AG09309 (cell line): ENCODE data around the gene SMG9.

Experiments
- DNase-seq: peaks from one replicate; pipeline ENCODE4 v3.0.0-alpha.2; 2010; ENCODE audit warnings: low read depth
- H3K4me3 ChIP-seq: 2 replicates; pipeline ENCODE4 v1.5.1; 2011; ENCODE audit warnings: mild to moderate bottlenecking, low read depth, low read length, moderate library complexity; ENCODE audit not compliant: control insufficient read depth
- TF ChIP-seq, protein P1 (sequence below): IDR thresholded peaks from 2 replicates; pipeline ENCODE4 v1.5.1; 2011; ENCODE audit warnings: mild to moderate bottlenecking, low read depth, low read length, inconsistent platforms; ENCODE audit not compliant: insufficient read depth, control insufficient read depth; ENCODE audit errors: missing control alignments

SMG9 gene, protein sequence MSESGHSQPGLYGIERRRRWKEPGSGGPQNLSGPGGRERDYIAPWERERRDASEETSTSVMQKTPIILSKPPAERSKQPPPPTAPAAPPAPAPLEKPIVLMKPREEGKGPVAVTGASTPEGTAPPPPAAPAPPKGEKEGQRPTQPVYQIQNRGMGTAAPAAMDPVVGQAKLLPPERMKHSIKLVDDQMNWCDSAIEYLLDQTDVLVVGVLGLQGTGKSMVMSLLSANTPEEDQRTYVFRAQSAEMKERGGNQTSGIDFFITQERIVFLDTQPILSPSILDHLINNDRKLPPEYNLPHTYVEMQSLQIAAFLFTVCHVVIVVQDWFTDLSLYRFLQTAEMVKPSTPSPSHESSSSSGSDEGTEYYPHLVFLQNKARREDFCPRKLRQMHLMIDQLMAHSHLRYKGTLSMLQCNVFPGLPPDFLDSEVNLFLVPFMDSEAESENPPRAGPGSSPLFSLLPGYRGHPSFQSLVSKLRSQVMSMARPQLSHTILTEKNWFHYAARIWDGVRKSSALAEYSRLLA

DNA sequence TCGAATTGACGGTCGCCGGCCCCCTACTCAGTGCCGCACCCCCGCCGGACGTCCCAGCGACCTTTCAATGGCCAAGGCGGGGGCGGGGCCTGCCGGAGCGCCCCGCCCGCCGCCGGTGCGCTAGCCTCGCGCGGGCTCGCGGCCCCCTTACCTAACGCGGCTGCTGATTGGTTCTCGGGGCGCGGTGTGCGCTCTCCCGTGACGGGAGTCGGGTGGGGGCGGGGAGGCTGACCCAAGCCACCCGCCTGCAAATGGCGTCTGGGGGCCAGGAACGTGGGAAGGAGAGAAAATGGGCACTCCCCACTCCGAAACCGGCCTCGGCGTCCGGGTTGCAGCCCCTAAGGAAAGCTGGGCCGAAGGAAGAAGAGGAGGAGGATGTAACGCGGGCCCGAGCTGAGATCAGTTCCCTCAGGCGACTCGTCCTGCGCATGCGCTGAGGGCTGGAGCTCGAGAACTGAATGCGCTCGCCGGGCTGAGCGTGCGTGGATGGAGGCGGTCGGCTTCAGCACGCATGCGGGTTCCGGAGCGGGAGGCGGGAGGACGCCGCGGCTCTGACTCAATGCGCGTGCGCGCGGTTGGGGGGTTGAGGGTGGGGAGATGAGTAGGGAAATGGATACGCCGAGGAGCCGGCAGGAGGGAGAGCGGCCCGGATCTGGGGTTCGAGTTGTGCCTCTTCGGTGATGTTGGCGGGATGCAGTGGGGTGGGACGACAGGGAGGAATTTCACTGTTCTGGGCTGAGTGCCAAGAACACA is at the start of gene SMG9:
SMG9 (minus strand) TSS at position 460 of the 753 bp plus-strand sequence. CDS start 4,221 bp downstream, outside the sequence.
- TF ChIP-seq, protein P1, sequence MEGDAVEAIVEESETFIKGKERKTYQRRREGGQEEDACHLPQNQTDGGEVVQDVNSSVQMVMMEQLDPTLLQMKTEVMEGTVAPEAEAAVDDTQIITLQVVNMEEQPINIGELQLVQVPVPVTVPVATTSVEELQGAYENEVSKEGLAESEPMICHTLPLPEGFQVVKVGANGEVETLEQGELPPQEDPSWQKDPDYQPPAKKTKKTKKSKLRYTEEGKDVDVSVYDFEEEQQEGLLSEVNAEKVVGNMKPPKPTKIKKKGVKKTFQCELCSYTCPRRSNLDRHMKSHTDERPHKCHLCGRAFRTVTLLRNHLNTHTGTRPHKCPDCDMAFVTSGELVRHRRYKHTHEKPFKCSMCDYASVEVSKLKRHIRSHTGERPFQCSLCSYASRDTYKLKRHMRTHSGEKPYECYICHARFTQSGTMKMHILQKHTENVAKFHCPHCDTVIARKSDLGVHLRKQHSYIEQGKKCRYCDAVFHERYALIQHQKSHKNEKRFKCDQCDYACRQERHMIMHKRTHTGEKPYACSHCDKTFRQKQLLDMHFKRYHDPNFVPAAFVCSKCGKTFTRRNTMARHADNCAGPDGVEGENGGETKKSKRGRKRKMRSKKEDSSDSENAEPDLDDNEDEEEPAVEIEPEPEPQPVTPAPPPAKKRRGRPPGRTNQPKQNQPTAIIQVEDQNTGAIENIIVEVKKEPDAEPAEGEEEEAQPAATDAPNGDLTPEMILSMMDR, result no peak

DNA sequence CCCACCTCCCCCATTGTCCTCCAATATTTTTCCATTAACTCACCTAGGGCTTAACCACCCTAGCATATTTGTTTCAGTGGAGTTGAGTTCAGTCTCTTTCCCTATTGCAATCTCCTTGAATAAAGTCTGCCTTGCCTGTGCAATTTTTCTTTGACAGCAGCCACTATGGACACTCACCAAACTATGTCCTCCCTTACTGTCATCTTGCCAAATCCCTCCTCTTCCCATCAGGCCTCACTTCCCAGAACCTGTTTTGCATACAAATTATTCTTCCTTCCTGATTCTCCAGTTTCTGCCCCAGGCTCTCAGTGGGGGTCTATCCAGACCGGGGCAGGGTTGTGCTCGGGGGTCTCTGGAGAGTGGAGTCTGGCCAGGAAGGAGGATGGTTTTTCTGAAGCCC is 49.7 kb upstream of the SMG9 start:
- no peak overlapping the region for H3K4me3 ChIP-seq
- DNase-seq, result no peak
- TF ChIP-seq, protein P1, result no peak

More for the DNA sequence above, at the start of gene SMG9:
- DNase-seq, result peak; percentile 80
- H3K4me3 ChIP-seq, result peak within 1 kb of the TSS; percentile 83

DNA sequence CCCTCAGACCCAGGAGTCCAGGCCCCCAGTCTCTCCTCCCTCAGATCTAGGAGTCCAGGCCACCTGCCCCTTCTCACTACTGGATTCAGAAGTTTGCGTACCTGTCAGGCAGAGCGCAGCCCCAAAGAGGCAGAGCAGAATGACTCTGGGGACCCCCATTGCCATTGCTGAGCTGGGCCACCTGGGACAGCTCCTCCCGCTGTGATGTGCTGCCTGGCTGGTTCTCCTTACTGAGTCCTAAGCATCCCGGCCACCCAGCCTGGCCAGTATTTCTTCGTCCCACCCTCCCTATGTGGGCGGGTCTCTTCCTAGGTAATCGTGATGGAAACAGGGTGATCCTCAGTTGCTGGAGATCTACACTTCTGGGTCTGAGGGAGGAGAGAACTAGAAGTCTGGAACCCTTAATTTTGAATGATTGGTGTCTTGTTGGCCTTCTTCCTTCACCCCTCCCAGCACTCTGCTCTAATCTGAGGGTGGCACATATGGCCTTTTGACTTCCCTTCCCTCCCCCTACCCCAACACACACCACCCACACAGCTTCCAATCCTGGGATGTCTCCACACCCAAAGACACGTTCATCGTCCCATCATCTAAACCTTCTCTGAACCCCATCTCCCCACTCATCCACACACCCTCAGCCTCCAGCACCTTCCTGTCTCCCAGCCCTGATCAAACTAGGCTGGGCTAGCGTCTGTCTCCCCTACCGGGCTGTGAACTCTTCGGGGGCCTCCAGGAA is 47.6 kb upstream of the SMG9 start, which contains the start of gene LYPD5:
LYPD5 (minus strand) TSS at position 232 of the 736 bp plus-strand sequence; CDS start at position 165, 67 bp downstream.
- no peak for DNase-seq
- H3K4me3 ChIP-seq, result no peak within 1 kb of the TSS
- TF ChIP-seq, protein P1, result no peak

DNA sequence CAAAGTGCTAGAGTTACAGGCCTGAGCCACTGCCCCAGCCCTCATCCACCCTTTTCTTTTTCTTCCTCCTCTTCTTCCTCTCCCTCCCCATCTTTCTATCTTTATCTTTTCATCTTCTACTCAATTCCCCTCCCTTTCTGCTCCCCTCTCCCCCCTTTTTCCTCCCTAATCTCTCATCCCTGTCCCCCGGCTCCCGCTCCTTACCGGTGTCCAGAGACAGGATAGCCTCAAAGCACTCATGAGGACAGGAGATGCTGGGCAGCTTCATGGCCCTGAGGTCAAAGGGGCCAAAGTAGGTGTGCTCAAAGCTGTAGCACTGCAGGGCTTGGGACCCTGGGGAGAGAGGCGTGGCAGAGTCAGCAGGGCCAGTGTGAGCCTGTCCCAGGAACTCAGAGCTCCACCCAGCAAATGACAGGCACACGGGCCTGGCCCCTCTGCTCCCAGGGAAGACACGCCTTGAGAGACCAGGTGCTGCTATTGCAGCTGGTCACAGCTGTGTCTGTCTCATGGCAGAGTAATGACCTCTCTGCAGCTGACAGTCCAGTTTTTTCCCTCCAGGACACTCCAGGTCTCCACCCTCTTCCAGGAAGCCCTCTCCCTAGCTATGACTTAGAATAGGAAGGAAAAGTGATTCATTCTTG is 44.9 kb upstream of the SMG9 start:
- DNase-seq, result no peak
- TF ChIP-seq, protein P1, result no peak
- no peak overlapping the region for H3K4me3 ChIP-seq

DNA sequence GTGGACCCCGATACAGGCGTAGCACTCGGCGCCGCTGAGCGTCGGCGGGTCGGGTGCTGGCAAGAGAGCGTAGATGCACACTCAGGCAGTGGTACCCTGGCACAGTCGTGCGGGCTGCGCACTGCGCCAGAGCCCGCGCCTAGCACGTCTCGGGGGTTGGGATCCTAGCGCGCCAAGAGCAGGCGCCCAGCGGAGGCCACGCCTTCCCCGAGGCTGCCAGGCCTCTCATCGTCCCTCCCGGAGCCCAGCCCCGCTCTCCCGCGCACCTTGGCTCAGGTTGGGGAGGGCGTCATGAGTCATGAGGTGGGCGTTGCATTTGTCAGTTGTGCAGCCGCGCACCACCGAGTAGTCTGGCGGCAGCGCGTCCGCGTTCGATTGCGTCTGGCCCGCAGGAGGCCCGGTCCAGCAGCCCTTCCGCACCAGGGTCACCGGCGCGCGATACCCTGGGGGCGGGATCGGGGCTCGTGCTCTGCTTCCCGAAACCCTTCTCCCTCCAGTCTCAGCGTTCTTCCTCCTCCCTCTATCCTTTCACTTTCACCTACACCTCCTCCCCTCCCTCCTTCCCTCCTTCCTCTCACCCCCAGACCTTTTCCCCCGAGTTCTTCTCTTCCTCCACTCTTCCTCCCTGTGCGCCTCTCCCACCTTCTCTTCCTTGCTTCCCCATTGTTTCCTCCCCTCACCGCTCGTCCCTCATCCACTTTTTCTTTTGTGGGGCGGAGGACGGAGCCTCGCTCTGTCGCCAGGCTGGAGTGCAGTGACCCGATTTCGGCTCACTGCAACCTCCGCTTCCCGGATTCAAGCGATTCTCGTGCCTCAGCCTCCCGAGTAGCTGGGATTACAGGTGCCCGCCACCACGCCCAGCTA is 44.0 kb upstream of the SMG9 start:
- TF ChIP-seq, protein P1, result no peak
- DNase-seq, result no peak
- H3K4me3 ChIP-seq, result peak overlapping the region; percentile 49
